RWPE1 (cell line): ENCODE results near the gene CAPZB.
A peak's percentile ranks its signal among the peaks of the same experiment; 100 is the strongest.

Experiments
- CTCF ChIA-PET: fragments of 350-600 bp; sonication (Branson Sonifier 250); formaldehyde crosslinking; extraction: SDS; loops from one replicate; lab custom pipeline; 2021; lab: Yijun Ruan, JAX
- POLR2A ChIA-PET: fragments of 400-600 bp; formaldehyde crosslinking; extraction: SDS; loops from one replicate; lab custom pipeline; 2020; ENCODE audit warnings: antibody characterized with exemption; ENCODE audit not compliant: low non-redundant PET; lab: Yijun Ruan, JAX
- DNase-seq: peaks from one replicate; pipeline ENCODE4 v3.0.0; 2012; ENCODE audit warnings: low spot score
- H3K27ac ChIP-seq: fragments of 450-650 bp; 2 replicates; pipeline ENCODE4 v1.5.1; 2017
- CTCF ChIP-seq: fragments of 450-650 bp; conservative IDR thresholded peaks from 2 replicates; pipeline ENCODE4 v1.5.1; 2017; ENCODE audit warnings: low read depth, mild to moderate bottlenecking

Gene CAPZB

DNA sequence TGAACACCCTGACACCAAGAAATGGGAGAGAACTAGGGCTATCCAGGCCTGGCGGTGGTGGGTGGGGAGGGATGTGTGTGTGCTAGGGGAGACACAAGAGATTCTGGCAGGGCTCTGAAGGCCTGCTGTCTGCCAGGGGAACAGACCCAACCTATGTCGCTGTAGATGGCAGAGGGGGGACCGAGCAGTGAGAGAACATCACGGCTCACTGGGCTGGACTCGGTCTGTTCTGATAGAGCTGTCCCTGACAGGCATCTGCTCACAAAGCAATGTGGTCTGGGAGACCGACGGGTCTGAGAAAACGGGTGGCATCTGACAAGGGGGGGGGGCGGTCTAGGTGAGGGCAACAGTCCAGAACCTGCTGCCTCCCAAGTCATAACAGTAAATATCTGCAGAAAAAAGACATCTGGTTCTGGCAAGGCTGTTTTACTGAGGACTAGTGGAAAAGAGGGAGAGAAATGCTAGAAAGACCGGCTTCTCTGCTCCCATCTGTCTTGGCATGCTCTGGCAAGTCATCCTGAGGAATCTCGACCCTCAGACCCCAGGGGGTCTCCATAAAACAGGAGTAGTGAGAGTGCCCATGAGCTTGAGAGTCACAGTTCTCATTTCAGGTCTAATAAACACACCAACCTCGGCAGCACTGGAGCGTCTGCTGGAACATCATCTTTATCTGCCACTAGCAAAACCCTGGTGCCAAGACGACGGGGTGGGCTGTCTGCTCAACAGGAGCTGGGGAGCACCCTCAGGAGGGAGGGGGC lies 136.7 kb downstream of the CAPZB start:
- no peak for TF ChIP-seq CTCF
- 0 out of 2 replicates have a peak overlapping the region, but pooled peaks have one; percentile 13 for H3K27ac ChIP-seq
- ChIA-PET CTCF (interaction anchor here (0.6 kb wide), 2 partner anchors 313 to 743 kb away, joined by 3 read pairs; no protein-coding TSS in a partner anchor), POLR2A (no interaction called here)
- DNase-seq = no peak

- CTCF ChIA-PET = no interaction called here
- TF ChIP-seq CTCF = no peak
- POLR2A ChIA-PET = no interaction called here
- peak overlapping the region; percentile 13; the same call in 1 of the 2 replicates for H3K27ac ChIP-seq
- no peak for DNase-seq
Measured at GRCh38 chr1:19347533-19348172, 137.7 kb downstream of the CAPZB start.

- no peak for TF ChIP-seq CTCF
- CTCF ChIA-PET = interaction anchor here (0.6 kb wide), 1 partner anchor 16 kb away, joined by 3 read pairs; no protein-coding TSS in a partner anchor
- H3K27ac ChIP-seq = no peak overlapping the region
- no peak for DNase-seq
- POLR2A ChIA-PET = no interaction called here
Measured at GRCh38 chr1:19346026-19346425, 139.3 kb downstream of the CAPZB start.

GRCh38 chr1:19345391-19345790 lies 139.9 kb downstream of the CAPZB start:
- ChIA-PET POLR2A (no interaction called here), CTCF (interaction anchor here (0.6 to 1.4 kb wide), 3 partner anchors 15 to 325 kb away, joined by 3 to 4 read pairs (median 3); no protein-coding TSS in a partner anchor)
- no peak for TF ChIP-seq CTCF
- DNase-seq = no peak
- H3K27ac ChIP-seq = peak overlapping the region; percentile 50

DNA sequence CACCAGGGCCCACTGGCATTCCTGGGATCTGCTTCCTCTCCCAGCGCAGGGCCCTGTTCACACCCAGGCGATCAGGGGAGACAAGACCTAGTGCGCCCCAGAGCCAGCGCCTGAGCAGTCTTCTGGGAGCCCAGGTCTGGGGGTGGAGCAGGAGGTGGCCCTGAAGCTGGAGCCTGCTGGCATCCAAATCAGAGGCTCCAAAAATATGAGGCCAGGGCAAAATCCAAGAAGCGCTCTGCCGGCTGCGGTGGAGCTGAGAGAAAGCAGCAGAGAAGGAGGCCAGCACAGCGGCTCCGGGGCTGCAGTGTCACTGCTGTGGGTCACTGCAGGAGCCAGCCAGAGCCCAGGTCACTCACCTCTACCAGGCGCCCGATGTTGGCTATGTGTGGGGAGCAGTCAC lies 140.5 kb downstream of the CAPZB start:
- no peak for DNase-seq
- ChIA-PET CTCF (interaction anchor here (0.6 to 1.7 kb wide), 8 partner anchors 11 to 326 kb away, joined by 3 to 7 read pairs (median 4); no protein-coding TSS in a partner anchor), POLR2A (no interaction called here)
- H3K27ac ChIP-seq = peak overlapping the region; percentile 50
- TF ChIP-seq CTCF = no peak

- POLR2A ChIA-PET = no interaction called here
- peak; percentile 90 for TF ChIP-seq CTCF
- peak; percentile 38 for DNase-seq
- CTCF ChIA-PET = interaction anchor here (0.7 to 1.7 kb wide), 8 partner anchors 10 to 316 kb away, joined by 3 to 7 read pairs (median 3); no protein-coding TSS in a partner anchor
- H3K27ac ChIP-seq = peak overlapping the region; percentile 50
Measured at GRCh38 chr1:19344372-19344810, 140.9 kb downstream of the CAPZB start.
